Stimulated activated CD4-positive, alpha-beta T cell treated with anti-CD3 and anti-CD28 coated beads, Interleukin-1b, Interleukin-23, amount 100 ng/mL, for 1 hour (primary cell): Measurements from ENCODE around the gene GPX3.

ENCODE experiments used
- DNase-seq, 2 donors: peaks; one replicate each; pipeline ENCODE4 v3.0.0-alpha.2; 2020; ENCODE audit warnings: low read depth in 2 of 2

GPX3 gene

GRCh38 chr5:151058301-151058700 lies 37.9 kb downstream of the GPX3 start:
- no peak for DNase-seq

GRCh38 chr5:151058891-151059489 lies 38.6 kb downstream of the GPX3 start:
- DNase-seq: no peak

- DNase-seq: no peak
These were observed 40.4 kb downstream of the GPX3 start for GRCh38 chr5:151060742-151061141.

- no peak for DNase-seq
These were observed 42.2 kb downstream of the GPX3 start for GRCh38 chr5:151062405-151063141.

GRCh38 chr5:151063142-151063989 lies 43.0 kb downstream of the GPX3 start:
- DNase-seq: no peak

- DNase-seq: no peak
These were observed 44.6 kb downstream of the GPX3 start for GRCh38 chr5:151064916-151065499.

- DNase-seq: no peak
These were observed 45.2 kb downstream of the GPX3 start for GRCh38 chr5:151065609-151066008.

- DNase-seq: no peak
These were observed 46.5 kb downstream of the GPX3 start for GRCh38 chr5:151066920-151067319.

GRCh38 chr5:151067632-151068432 lies 47.4 kb downstream of the GPX3 start:
- no peak for DNase-seq

- DNase-seq: no peak
These were observed 48.2 kb downstream of the GPX3 start for GRCh38 chr5:151068433-151069197.

- no peak for DNase-seq
These were observed 50.1 kb downstream of the GPX3 start for GRCh38 chr5:151070449-151070848.

- no peak for DNase-seq
These were observed 50.6 kb downstream of the GPX3 start for GRCh38 chr5:151071021-151071420.

- no peak for DNase-seq
These were observed 51.6 kb downstream of the GPX3 start for GRCh38 chr5:151071848-151072629.

GRCh38 chr5:151072630-151073025 lies 52.2 kb downstream of the GPX3 start:
- DNase-seq: no peak

- DNase-seq: no peak
These were observed 52.9 kb downstream of the GPX3 start for GRCh38 chr5:151073280-151073679.

GRCh38 chr5:151074557-151074956 lies 54.2 kb downstream of the GPX3 start:
- no peak for DNase-seq

GRCh38 chr5:151075698-151076331 lies 55.4 kb downstream of the GPX3 start:
- DNase-seq: no peak

- DNase-seq: no peak
These were observed 56.2 kb downstream of the GPX3 start for GRCh38 chr5:151076616-151077015.

GRCh38 chr5:151077419-151077818 lies 57.0 kb downstream of the GPX3 start:
- DNase-seq: no peak
